Activated CD8-positive, alpha-beta memory T cell treated with anti-CD3 and anti-CD28 coated beads, Interleukin-2, amount 50 U/mL, for 4 hours (primary cell): Measurements from ENCODE around the gene RTN4IP1.

Source experiments
- DNase-seq: peaks from one replicate; pipeline ENCODE4 v3.0.0-alpha.2; 2020

The RTN4IP1 gene

DNA sequence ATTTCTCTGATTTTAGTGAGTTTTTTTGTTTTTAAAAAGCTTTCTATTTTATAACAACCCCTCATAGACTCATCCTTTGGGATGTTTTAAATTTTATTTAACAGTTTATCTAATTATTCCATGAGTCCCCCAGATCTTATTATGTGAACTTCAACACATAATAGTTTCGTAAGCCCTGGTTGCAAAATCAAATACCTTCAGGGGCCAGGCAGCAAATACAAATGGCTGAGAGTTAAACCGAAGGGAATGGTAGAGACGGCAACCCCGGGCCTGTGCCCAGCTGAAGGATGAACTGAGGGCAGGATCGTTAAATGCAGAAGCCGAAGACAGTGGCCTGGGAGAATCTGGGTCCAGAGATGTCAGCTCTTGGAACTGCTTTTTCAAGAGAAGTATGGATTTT, 88.4 kb downstream of the RTN4IP1 start:
- DNase-seq = no peak

GRCh38 chr6:106540432-106540831, 88.9 kb downstream of the RTN4IP1 start:
- DNase-seq = no peak

GRCh38 chr6:106539936-106540335, 89.4 kb downstream of the RTN4IP1 start:
- no peak for DNase-seq

- no peak for DNase-seq
These were observed 91.2 kb downstream of the RTN4IP1 start for GRCh38 chr6:106538145-106538544.

DNA sequence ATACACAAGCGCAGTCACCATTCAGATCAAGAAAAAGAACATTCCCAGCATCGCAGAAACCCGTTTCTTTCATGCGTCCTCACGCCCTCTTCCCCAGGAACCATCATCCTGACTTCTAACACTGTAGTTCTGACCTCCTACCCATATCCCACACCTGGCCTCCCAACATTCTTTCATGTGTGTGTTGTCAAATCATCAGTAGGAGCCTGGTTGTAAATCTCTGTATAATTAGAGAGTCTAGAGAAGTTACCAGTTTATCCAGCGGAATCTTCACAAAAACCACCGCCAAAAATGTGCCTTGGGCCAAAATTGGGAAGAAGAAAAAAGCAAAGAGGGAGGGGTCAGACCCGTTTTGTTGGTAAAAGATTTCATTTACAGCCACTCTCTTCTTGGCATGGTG, 91.6 kb downstream of the RTN4IP1 start:
- no peak for DNase-seq

- DNase-seq = no peak
These were observed 92.4 kb downstream of the RTN4IP1 start for GRCh38 chr6:106536851-106537250.

DNA sequence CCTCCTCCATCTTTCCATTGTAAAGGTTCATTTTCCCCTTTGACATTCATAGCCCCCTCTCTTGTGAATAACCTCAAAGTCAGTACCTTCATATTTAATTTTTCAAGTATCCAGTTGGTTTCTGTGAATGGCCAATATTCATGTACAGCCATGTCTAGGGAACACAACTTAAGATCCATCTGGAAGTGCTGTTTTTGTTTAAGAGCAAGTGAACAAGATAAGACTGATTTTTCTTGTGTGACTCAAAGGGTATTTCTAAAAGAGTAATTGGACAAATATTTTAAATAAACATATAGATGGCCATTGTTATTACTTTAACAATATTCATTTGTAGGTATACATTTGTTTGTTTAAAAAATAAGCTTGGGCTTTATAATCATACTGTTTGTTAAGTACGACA, 92.9 kb downstream of the RTN4IP1 start:
- DNase-seq = no peak

- no peak for DNase-seq
These were observed 94.3 kb downstream of the RTN4IP1 start for GRCh38 chr6:106535012-106535411.

- DNase-seq = peak; percentile 51
These were observed 94.7 kb downstream of the RTN4IP1 start for GRCh38 chr6:106534564-106534982.

DNA sequence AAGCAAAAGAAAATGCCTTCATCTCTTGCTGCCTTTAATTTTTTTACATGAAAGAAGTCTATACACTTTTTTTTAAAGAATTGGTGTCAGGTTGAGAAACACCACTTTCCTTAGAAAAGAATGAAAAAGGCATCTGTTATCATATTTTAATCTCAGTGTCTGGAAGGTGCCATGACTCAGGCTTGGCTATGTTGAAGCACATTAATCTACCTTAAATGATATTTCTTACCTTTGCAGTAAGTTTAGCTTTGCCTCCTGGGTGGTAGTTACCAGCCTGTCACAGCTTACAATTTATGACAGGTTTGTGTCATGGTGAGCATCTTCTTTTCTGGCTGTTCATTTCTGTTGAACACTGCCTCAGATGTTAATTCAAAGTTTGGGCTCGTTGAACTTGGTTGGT, 95.3 kb downstream of the RTN4IP1 start:
- no peak for DNase-seq

DNA sequence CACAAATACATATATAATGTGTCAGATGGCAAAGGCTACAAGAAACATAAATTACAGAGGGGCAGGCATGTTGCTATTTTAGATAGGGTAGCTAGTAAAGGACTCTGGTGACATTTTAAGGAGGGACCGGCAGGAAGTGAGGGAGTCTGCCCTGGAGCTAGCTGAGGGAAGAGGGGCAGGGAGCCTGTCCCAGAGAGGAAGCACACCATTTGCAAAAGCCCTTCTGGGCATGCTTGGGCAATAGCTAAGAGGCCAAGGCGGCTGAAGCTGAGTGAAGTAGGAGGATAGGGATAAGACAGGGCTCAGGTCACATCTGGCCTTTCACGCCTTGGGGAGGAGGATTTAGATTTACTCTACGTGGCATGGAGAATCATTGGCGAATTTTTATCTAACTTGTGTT, 96.2 kb downstream of the RTN4IP1 start:
- no peak for DNase-seq

DNA sequence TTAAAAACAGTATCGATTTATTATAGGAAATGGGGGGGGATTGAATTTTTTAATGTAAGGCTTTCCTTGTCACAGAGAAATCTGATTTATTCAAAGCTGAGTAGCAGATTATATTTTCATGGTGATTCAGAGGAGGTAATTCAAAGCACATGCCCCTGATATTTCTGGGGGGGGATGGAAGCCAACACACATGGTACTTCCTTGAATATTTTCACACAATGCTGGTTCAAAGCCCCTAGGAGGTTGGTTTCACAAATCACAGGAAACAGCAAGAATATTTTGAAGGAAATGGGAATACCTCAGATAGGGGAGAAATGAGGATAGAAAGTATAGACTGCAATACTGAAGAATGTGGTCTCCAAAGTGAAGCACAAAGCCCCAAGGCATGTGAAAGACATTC, 98.8 kb downstream of the RTN4IP1 start:
- no peak for DNase-seq

GRCh38 chr6:106530026-106530425, 99.3 kb downstream of the RTN4IP1 start:
- DNase-seq = no peak

DNA sequence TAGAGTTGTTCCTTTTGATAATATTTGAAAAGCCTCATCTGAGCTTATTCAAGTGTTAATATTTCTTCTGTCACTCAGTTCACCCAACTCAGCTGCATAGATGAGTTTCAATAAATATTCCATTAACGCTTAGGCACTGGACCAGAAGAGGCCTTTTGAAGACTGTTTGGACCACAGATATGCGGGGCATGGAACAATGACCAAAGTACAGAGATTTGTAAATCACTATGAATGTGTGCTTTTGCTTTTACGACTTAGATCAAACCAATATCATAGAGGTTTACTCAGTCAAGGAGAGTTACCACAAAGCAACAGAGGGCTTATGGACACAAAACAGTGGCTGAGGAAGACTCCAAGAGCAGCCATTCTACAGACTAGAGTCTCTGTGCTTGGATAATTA, 99.9 kb downstream of the RTN4IP1 start:
- no peak for DNase-seq

- no peak for DNase-seq
These were observed 100.8 kb downstream of the RTN4IP1 start for GRCh38 chr6:106528521-106528920.

DNA sequence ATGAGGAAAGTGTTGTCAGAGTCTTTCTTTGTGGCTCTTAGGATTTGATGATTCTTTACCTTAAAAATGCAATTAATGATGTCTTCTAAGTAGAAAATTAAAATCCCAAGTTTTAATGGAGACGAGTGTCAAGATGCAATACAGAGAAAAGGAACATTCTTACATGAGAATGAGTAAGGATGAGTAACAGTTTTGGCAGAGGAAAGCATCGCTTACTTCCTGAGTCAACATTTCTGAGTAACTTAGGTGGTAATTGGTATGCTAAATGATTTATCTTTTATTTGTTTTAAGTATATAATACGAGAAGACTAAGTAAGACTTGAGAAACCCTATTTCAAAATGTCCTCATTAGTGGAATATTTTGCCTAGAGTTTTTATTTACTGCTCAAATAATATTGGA, 101.3 kb downstream of the RTN4IP1 start:
- no peak for DNase-seq

DNA sequence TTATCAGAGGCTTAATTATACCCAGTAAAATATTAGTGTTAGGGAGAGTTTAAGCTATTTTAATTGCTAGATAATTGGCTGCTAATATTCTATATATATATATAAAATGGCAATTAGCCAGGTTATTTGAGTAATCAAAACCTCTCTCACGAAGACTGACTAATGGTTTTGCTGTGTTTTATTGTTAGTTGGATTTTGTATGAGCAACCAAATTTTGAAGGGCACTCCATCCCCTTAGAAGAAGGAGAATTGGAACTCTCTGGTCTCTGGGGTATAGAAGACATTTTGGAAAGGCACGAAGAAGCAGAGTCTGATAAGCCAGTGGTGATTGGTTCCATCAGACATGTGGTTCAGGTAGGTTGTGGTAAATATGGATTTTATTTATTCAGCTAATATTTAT, 102.2 kb downstream of the RTN4IP1 start:
- no peak for DNase-seq

- no peak for DNase-seq
These were observed 103.4 kb downstream of the RTN4IP1 start for GRCh38 chr6:106525882-106526275.

DNA sequence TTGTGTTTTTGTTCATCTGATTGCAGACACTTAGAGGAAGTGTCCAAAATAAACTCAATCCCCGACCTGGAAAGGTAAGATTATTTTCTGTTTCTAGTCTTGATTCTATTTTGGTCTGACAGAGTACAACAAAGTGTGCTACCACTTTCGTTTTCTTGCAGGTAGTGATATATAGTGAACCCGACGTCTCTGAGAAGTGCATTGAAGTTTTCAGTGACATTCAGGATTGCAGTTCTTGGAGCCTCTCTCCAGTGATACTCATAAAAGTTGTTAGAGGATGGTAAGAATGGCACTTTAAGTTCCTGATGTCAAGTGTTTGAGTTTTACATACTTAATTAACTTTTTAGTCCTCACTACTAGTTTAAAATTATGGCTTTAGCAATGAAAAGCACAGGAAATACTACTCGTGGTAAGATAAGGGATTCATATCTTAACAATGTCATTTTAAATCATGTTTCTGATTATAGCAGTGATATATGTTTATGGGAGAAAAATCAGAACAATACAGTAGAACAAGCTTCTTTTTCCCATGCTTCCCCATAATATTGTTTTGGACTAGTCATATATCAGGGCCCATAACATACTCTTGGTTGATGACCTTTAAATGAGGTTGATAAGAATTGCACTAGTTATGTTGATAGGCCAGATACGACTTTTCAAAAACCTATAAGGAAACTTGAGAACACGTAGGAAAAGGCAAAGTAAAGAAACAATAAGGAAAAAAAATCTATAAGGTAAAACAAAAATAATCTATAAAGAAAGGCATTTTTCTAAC, 104.0 kb downstream of the RTN4IP1 start:
- no peak for DNase-seq

- DNase-seq = no peak
These were observed 106.6 kb downstream of the RTN4IP1 start for GRCh38 chr6:106522562-106523250.
